Smooth muscle cell (in vitro differentiated cells): ENCODE measurements around the gene LIX1L. TPM values are rescaled to one million over a fixed set of nuclear protein-coding genes. Genes with fewer than 3 reads are reported as not detected.

Experiments
- DNase-seq: peaks from one replicate; lab custom pipeline; 2025; ENCODE audit not compliant: unreplicated experiment; lab: John Stamatoyannopoulos, UW
- H2AFZ ChIP-seq: fragments of 200-600 bp; sonication (generic); 2 replicates; pipeline ENCODE4 v1.6.0; 2016; ENCODE audit warnings: antibody characterized with exemption, low read depth, mild to moderate bottlenecking
- H3F3A ChIP-seq: fragments of 200-600 bp; sonication (generic); 2 replicates; pipeline ENCODE4 v1.6.0; 2017; ENCODE audit warnings: antibody characterized with exemption, low read depth
- H3K27ac ChIP-seq: fragments of 200-600 bp; sonication (generic); 2 replicates; pipeline ENCODE4 v1.5.1; 2016; ENCODE audit warnings: low read depth, mild to moderate bottlenecking
- H3K27me3 ChIP-seq: fragments of 200-600 bp; sonication (generic); 2 replicates; pipeline ENCODE4 v1.6.1; 2016; ENCODE audit warnings: low read depth, mild to moderate bottlenecking
- H3K36me3 ChIP-seq: fragments of 200-600 bp; sonication (generic); 2 replicates; pipeline ENCODE4 v1.5.1; 2016; ENCODE audit warnings: low read depth
- H3K4me1 ChIP-seq: fragments of 200-600 bp; sonication (generic); 2 replicates; pipeline ENCODE4 v1.5.1; 2016; ENCODE audit warnings: low read depth
- H3K4me2 ChIP-seq: fragments of 200-600 bp; sonication (generic); 2 replicates; pipeline ENCODE4 v1.6.0; 2016; ENCODE audit warnings: mild to moderate bottlenecking
- H3K4me3 ChIP-seq: fragments of 200-600 bp; sonication (generic); 2 replicates; pipeline ENCODE4 v1.5.1; 2016; ENCODE audit warnings: mild to moderate bottlenecking
- H3K79me2 ChIP-seq: fragments of 200-600 bp; sonication (generic); 2 replicates; pipeline ENCODE4 v1.6.0; 2016; ENCODE audit warnings: low read depth, mild to moderate bottlenecking
- H3K9ac ChIP-seq: fragments of 200-600 bp; sonication (generic); 2 replicates; pipeline ENCODE4 v1.6.0; 2016; ENCODE audit warnings: low read depth
- H3K9me3 ChIP-seq: fragments of 200-600 bp; sonication (generic); replicated peaks from 2 replicates; pipeline ENCODE4 v1.5.1; 2016; ENCODE audit warnings: low read depth
- H4K20me1 ChIP-seq: fragments of 200-600 bp; sonication (generic); 2 replicates; pipeline ENCODE4 v1.6.0; 2016; ENCODE audit warnings: low read depth
- CTCF ChIP-seq: fragments of 200-600 bp; sonication (generic); IDR thresholded peaks from 2 replicates; pipeline ENCODE4 v1.5.1; 2017; ENCODE audit warnings: borderline replicate concordance, mild to moderate bottlenecking, antibody characterized with exemption; ENCODE audit not compliant: insufficient read depth, poor library complexity, severe bottlenecking
- WGBS: methylation state at CpG from one replicate; pipeline ENCODE4 v1.1.7; 2016; ENCODE audit warnings: low lambda C conversion rate; 5-methylcytosine and 5-hydroxymethylcytosine counted together
- polyA plus RNA-seq: library from polyadenylated mRNA; unstranded; fragments of >200 nt; fragmentation: Nextera tagmentation; extraction: Ambion mirVana; gene quantifications from 2 replicates; pipeline ENCODE4 v1.2.1, GENCODE V29; 2016
- total RNA-seq: library from RNA; depleted of rRNA; stranded (reverse); fragments of >200 nt; gene quantifications from 2 replicates; pipeline ENCODE4 v1.2.3, GENCODE V29; 2014

The LIX1L gene
- total and polyA plus RNA-seq, 2 experiments from 2014 or later: 31.1 to 32.7 TPM

- peaks cover 4% of the 10 kb centered on the region for H3K4me1 ChIP-seq
- no peak overlapping the region for H3K27ac ChIP-seq
- no peaks in the 10 kb centered on the region for H3K9me3 ChIP-seq
- WGBS: 73% methylated on average over 10 of the region's 10 CpGs
- H3K27me3 ChIP-seq: no peaks in the 10 kb centered on the region
- no peaks in the 10 kb centered on the region for H4K20me1 ChIP-seq
- H3K4me3 ChIP-seq: no peak overlapping the region
- H3K4me2 ChIP-seq: no peak overlapping the region
- no peak overlapping the region for H2AFZ ChIP-seq
- DNase-seq: no peak
- H3K36me3 ChIP-seq: peaks cover 5% of the 10 kb centered on the region
- no peaks in the 10 kb centered on the region for H3K79me2 ChIP-seq
- TF ChIP-seq CTCF: no peak
- no peaks in the 10 kb centered on the region for H3F3A ChIP-seq
- H3K9ac ChIP-seq: no peak overlapping the region
These were observed 50.7 kb downstream of the LIX1L start for GRCh38 chr1:145906954-145907753.

- H4K20me1 ChIP-seq: no peaks in the 10 kb centered on the region
- no peak overlapping the region for H3K4me3 ChIP-seq
- no peak for DNase-seq
- no peak overlapping the region for H2AFZ ChIP-seq
- H3K9me3 ChIP-seq: no peaks in the 10 kb centered on the region
- no peak for TF ChIP-seq CTCF
- no peak overlapping the region for H3K9ac ChIP-seq
- no peaks in the 10 kb centered on the region for H3F3A ChIP-seq
- H3K27ac ChIP-seq: no peak overlapping the region
- WGBS: 89% methylated on average over 12 of the region's 12 CpGs
- no peaks in the 10 kb centered on the region for H3K79me2 ChIP-seq
- H3K27me3 ChIP-seq: no peaks in the 10 kb centered on the region
- H3K36me3 ChIP-seq: no peaks in the 10 kb centered on the region
- H3K4me2 ChIP-seq: no peak overlapping the region
- no peaks in the 10 kb centered on the region for H3K4me1 ChIP-seq
These were observed 56.4 kb downstream of the LIX1L start for GRCh38 chr1:145901312-145902021.

- Histone ChIP-seq H3K27ac (no peak overlapping the region), H3K4me1 (no peaks in the 10 kb centered on the region), H3K27me3 (no peaks in the 10 kb centered on the region), H3K36me3 (no peaks in the 10 kb centered on the region), H4K20me1 (no peaks in the 10 kb centered on the region), H3F3A (no peaks in the 10 kb centered on the region), H3K9me3 (no peaks in the 10 kb centered on the region), H3K79me2 (no peaks in the 10 kb centered on the region), H3K4me3 (no peak overlapping the region), H3K9ac (no peak overlapping the region), H2AFZ (no peak overlapping the region), H3K4me2 (no peak overlapping the region)
- no peak for TF ChIP-seq CTCF
- no peak for DNase-seq
- 73% methylated on average over 5 of the region's 5 CpGs for WGBS
These were observed 59.1 kb downstream of the LIX1L start for GRCh38 chr1:145898756-145899155.
